H4 (cell line): ENCODE results near the gene LYPD1. TPM values are rescaled to one million over a fixed set of nuclear protein-coding genes. Genes with fewer than 3 reads are reported as not detected.
"Not testable (repeated sequence)": the region's sequence is repeated elsewhere in the genome, so short reads cannot be mapped to it uniquely, and the experiment has no call there.

Experiments used
- DNase-seq: peaks from one replicate; pipeline ENCODE4 v3.0.0-alpha.2; 2015; ENCODE audit warnings: low spot score
- total RNA-seq: library from RNA; depleted of rRNA; stranded (reverse); fragments of >200 nt; shearing (Covaris generic); gene quantifications from 2 replicates; pipeline ENCODE4 v1.2.3, GENCODE V29; 2014; rRNA removed

LYPD1 gene
- 22.0 and 37.9 TPM in 2 replicates for total RNA-seq

DNA sequence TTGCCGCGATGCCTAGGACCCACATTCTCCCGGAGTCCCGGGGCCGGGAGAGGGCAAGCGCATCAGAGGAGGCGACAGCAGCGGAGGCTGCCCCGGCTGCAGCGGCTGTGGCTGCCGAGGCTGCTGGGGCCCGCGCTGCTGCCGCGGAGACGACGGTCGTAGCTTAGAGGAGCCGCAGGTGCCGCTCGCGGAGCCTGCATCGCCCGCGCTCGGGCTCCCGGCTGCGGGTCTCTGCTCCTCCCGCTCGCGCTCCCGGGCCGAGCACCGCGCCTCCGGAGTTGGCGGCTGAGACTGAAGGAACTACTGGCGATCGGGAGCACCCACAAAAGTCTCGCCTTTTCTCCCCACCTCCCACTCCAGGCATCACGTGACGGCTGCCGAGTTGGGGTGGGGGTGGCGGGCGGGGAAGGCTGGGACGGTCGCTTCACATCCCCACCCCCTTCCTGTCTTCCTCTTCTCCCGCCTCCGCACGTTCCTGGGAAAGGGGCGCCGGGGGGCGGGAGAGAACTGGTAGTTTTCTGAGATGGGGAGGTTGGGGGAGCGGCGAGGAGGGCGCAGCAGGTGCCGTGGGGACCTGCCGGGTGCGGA lies at the start of gene LYPD1:
Gene LYPD1, minus strand, starts transcription at position 298 of the 588 bp plus-strand sequence. Its CDS starts 273 bp downstream, at position 25.
- DNase-seq, result no peak

DNA sequence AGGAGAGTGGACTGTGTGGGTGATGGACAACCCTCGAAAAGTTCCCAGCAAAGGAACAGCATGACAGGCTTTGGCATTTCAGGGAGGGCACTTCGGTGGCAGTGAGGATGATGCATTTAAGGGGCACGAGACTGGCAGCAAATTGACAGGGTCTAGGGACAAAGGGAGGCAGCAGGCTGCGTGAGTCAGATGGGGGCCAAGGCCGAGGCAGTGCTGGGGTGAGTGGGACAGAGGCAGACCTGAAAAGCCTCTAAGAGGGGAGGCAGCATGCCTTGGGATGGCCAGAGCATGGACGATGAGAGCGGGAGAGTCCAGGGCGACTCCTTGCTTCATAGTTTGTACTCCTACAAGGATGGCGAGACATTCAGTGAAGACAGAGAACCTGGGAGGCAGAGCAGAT lies 49.5 kb upstream of the LYPD1 start:
- no peak for DNase-seq

DNA sequence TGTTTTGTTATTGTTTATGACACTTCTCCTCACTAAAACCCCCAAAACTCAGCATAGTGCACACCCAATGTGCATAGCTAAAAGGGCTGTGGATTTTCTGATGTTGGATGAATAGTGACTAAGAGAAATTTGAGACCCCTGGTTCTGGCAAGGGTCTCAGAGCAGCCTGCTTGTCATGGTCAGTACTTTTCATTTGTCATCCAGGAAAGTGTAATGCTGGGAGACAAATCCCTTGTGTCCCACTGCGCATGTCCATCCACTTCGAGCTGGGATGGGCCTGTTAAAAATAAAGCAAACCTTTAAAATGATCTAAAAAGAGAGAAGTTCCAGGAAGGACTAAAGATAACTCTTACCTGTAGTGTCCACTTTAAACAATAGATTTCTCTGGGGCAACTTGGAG lies 46.9 kb upstream of the LYPD1 start:
- DNase-seq, result no peak

DNA sequence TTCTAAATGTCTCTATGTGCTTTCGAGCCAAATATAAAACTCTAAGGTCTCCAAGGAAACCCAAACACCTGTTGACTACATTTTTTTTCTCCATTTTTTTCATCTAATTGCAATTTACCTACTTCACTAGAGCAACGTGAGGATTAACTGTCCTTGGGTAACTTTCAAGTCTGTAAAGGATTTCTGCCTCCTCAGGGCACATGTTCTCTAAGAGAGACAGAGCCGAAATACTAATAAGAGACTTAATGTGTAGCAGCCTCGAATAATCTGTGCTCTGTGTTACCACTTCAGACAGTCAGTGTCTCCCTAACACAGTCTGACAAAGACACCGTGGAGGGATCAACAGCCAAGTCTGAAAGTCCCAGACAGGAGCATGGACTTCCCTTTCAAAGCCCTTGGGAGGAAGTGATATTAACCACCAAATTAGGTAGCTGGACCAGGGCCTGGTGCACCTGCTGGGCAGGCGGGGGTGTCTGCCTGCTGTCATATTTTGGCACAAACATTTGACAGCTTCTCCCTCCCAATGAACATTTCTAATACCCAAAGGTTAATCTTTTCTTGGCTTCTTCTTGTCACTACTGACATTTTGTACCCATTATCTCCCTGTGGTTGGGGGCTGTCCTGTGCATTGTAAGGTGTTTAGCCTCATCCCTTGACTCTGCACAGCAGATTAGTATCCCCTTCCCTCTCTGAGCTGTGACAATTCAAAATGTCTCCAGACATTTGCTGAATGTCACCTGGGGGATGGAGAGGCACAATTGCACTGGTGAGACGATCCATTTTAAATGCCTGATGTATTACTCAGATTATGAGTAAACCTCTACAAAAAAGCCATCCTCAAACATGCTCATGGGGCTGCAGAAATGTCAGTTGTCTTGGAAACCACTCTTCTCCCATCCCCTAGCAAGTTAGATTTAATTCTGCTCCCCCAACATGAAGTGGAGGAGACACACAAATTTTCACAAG lies 45.7 kb upstream of the LYPD1 start:
- no peak for DNase-seq

- no peak for DNase-seq
Observed at GRCh38 chr2:132703396-132703795, 33.4 kb upstream of the LYPD1 start.

DNA sequence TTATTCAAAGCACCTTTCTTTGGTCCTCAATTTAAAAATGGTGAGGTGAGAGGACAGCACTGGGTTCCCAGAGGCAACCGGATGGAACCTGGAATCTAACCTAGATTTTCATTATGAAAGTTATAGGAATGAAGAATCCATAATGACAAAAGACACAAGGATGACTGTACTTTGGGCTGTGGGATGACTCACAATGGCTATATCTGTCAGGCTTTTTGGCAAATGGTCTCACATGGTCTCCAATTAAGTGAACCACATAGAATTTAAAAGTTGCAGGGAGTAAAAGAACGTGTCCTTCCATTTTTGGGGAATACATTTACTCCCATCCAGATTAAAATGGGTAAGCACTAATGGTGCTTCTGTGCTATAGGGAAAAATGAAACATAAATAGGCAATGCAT lies 31.8 kb upstream of the LYPD1 start:
- DNase-seq, result no peak

DNA sequence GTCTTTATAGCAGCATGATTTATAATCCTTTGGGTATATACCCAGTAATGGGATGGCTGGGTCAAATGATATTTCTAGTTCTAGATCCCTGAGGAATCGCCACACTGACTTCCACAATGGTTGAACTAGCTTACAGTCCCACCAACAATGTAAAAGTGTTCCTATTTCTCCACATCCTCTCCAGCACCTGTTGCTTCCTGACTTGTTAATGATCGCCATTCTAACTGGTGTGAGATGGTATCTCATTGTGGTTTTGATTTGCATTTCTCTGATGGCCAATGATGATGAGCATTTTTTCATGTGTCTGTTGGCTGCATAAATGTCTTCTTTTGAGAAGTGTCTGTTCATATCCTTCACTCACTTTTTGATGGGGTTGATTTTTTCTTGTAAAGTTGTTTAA lies 29.8 kb upstream of the LYPD1 start:
- DNase-seq, result not testable (repeated sequence)

DNA sequence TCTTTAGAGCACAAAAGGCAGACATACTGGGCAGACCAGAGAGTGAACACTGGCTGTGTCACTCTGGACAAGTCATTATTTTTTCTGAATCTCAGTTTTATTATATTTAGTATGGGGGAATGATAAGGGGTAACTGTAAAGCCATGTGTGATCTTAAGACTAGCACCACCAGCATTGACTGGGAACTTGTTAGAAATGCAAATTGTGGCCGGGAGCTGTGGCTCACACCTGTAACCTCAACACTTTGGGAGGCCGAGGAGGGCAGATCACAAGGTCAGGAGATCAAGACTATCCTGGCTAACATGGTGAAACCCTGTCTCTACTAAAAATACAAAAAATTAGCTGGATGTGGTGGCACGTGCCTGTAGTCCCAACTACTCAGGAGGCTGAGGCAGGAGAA lies 28.3 kb upstream of the LYPD1 start:
- DNase-seq, result not testable (repeated sequence)

DNA sequence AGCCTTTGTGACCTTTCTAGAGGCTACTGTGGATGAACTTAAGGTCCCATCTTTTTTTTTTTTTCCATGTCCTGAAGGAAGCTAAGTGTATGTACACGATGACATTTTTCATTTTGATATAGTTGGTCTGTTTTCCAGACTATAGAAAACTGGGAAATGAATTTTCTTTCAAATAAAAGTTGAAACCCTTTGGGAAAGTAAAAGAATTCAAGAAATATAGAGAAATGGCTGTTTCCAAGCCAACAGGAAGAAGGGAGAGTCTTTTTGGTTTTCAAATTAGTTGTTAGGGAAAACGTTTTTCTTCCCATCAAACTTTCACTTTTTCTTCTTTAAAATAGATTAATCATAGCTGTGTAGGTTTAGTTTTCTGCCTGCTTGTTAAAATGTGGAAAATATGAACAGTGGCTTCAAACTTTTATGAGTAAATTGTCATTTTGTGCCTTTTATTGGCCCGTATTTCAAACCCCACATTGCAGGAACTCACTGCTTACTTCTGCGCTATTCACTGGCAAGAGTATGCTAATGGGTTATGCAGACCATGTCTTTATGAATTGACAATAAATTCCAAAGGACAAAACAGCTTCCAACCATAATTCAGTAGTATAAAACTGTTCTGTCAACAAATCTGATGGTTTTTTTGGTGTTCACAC lies 27.7 kb upstream of the LYPD1 start:
- no peak for DNase-seq

DNA sequence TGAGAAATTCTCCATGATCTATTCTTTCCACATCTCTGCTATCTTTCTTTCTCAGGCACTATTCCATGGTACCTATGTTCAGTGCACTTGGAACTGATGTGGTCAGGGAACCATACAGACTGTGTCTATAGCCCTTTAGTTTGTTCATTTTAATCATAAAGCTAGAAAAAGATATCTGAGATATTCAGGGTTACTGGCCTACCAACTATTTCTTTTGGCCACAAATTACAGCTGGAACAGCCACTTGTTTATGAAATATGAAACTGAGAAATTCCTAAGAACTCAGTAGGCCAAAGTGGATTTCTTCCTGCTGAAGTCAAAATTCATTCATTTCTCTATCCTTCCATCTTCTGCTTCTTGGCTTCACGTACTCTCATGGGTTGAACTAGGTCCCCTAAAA lies 22.8 kb upstream of the LYPD1 start:
- DNase-seq, result no peak

DNA sequence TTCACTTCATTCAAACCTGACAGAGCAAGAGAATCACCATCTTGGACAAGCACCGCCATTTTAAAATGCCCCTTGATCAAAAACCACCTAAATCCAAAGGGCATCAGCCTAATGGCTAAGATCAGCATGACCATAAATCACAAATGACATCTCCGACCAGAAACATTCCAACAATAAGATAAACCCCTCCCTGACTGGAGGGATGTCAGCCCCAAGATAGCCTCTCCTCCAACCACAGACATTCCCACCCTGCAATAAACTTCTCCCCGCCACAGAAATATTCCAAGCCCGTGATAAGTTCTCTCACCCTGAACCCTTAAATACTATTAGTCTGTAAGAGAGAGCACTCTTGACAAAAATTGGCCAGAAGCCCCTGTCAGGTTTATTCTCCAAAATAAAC lies 21.6 kb upstream of the LYPD1 start:
- no peak for DNase-seq

DNA sequence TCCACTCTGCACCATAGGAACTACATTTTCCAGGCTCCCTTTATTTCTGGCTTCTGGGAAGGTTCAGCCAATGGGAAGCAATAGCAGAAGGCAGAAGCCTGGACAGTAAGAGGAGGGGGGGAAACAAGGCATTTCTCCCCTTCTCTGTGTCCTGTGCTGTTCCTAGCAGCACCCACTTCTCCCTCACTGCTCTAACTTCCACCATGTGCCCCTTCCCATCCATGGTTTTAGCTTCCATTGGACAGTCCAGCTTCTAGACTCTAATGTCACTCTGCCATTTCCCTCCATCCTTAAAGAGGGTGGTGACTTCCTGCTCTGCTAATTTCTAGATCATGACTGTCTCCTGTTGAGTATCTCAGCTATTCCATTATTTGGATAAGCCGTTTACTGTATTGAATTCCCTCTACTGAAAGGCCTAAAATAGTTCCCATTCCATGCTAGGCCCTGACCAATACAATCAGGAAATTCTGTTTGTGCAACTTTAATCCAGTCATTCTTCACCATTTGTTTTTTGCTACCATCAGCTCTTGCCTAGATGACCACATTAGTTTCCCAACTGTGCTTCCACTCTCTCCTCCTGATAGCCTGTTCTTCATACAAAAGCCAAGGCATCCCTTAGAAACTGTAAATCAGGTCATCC lies 20.8 kb upstream of the LYPD1 start:
- DNase-seq, result no peak

GRCh38 chr2:132681766-132682165 lies 11.8 kb upstream of the LYPD1 start:
- no peak for DNase-seq

GRCh38 chr2:132680544-132680943 lies 10.5 kb upstream of the LYPD1 start:
- no peak for DNase-seq

DNA sequence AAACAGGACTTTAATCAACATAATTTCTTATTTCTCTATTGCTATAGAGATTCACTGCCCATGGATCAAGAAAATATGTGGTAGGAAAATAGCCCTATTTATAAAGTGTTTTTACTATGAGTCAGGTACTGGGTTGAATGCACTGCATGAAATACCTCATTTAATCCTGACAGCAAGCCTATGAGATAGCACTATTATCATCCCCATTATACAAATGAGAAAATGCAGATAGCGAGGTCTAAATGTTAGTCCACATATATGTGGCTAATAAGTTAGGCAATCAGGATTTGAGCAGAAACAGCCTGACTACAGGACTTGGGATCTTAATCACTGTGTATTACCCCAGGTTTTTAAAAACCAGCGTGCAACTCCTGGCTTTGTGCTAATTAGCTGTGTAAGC lies 8.5 kb upstream of the LYPD1 start:
- DNase-seq, result no peak

DNA sequence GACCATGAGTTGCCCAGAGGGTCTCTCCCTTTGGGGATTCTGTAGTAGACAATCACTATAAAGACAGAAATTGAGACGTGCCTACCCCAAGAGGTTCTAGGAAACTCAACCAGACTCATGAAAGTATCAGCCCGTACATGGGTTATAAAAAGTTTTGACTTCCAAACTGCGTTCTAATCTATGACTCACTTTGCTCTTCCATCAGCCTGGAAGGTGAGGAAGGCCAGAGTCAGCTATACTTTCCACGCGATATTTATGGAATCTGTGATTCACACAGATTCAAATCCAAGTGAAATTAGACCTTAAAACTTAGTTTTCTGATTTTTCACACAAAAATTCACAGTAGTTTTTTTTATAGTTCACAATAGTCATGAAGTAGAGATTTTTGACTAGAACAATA lies 7.7 kb upstream of the LYPD1 start:
- no peak for DNase-seq

GRCh38 chr2:132676999-132677398 lies 7.0 kb upstream of the LYPD1 start:
- DNase-seq, result no peak

GRCh38 chr2:132671151-132671835 lies 1.3 kb upstream of the LYPD1 start:
- DNase-seq, result peak; percentile 53

- peak; percentile 22 for DNase-seq
Observed at GRCh38 chr2:132670496-132671150, 618 bp upstream of the LYPD1 start.

DNA sequence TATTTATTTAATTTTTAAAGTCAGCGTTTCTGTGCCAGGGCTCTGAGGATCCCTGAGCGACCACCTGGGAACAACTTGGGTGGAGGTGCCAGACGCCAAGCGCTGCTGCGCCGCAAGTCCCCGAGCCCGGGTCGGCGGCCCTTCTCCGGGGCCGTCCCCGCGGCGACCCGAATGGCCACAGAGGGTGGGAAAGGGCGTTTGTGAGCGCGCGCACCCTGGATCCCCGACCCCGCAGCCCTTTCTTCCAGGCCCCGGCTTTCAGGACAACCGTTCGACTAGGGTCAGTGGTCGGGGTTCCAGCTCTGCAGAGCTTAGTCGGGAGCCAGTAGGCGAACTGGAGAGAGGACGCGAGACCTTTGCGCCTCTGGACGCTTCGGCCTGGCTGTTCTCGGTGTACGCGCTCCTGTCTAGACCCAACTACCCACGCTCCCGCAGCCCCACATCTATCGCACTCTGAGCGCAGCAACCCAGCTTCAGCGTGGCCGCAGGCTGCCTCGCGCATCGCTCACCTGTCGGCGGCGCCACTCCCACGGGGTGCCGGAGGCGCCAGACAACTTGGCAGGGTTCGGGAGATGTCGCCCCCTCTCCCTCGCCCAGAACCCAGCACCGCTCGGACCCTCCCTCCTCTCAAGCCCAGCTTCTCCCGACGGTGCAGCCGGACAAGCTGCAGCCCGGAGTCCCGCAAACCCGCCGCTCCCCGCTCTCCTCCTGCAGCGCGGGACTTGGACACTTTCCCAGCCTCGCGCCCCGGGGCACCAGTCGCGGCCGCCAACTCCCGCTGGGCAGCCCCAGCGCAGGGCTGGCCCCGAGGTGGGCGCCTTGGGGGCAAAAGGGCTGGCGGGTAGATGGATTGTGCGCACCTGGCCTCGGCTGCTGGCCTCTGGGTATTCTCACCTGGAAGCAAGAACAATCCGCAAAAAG lies 758 bp downstream of the LYPD1 start:
- DNase-seq, result no peak
